Measurements from ENCODE around the gene ERCC6L.
A peak's percentile ranks its signal among the peaks of the same experiment; 100 is the strongest.

Gene ERCC6L

GRCh38 chrX:72238721-72239475, at the start of gene ERCC6L:
ERCC6L (minus strand) TSS chrX:72239027; CDS start chrX:72238911, 116 bp downstream.
- peak; percentile 9 for DNase-seq

GRCh38 chrX:72282302-72282701, 43.5 kb upstream of the ERCC6L start:
- no peak for DNase-seq

- no peak for DNase-seq
These were observed 41.6 kb upstream of the ERCC6L start for GRCh38 chrX:72280321-72280845.

- DNase-seq = no peak
These were observed 37.7 kb upstream of the ERCC6L start for GRCh38 chrX:72276478-72276953.

GRCh38 chrX:72274526-72274925, 35.7 kb upstream of the ERCC6L start:
- DNase-seq = no peak

- DNase-seq = no peak
These were observed 34.9 kb upstream of the ERCC6L start for GRCh38 chrX:72273718-72274117.

- no peak for DNase-seq
These were observed 34.0 kb upstream of the ERCC6L start for GRCh38 chrX:72272868-72273267.

GRCh38 chrX:72271812-72272211, 33.0 kb upstream of the ERCC6L start:
- no peak for DNase-seq

- DNase-seq = no peak
These were observed 32.4 kb upstream of the ERCC6L start for GRCh38 chrX:72271091-72271788.

GRCh38 chrX:72270316-72270866, 31.6 kb upstream of the ERCC6L start:
- no peak for DNase-seq

- no peak for DNase-seq
These were observed 30.9 kb upstream of the ERCC6L start for GRCh38 chrX:72269671-72270251.

GRCh38 chrX:72268597-72269365, 30.0 kb upstream of the ERCC6L start:
- DNase-seq = no peak

GRCh38 chrX:72265263-72265662, 26.4 kb upstream of the ERCC6L start:
- no peak for DNase-seq

- no peak for DNase-seq
These were observed 23.2 kb upstream of the ERCC6L start for GRCh38 chrX:72262077-72262476.

GRCh38 chrX:72260448-72260847, 21.6 kb upstream of the ERCC6L start:
- no peak for DNase-seq

GRCh38 chrX:72258174-72258573, 19.3 kb upstream of the ERCC6L start:
- no peak for DNase-seq

- no peak for DNase-seq
These were observed 17.0 kb upstream of the ERCC6L start for GRCh38 chrX:72255864-72256263.

GRCh38 chrX:72255445-72255844, 16.6 kb upstream of the ERCC6L start:
- DNase-seq = no peak

GRCh38 chrX:72254816-72255215, 16.0 kb upstream of the ERCC6L start:
- DNase-seq = no peak

- no peak for DNase-seq
These were observed 14.9 kb upstream of the ERCC6L start for GRCh38 chrX:72253686-72254085.

- DNase-seq = no peak
These were observed 8.5 kb upstream of the ERCC6L start for GRCh38 chrX:72247206-72247942.

Data from KG1 (cell line).